HG03060 (cell line): ENCODE results near the gene COBL.
A peak's percentile ranks its signal among the peaks of the same experiment; 100 is the strongest.
"Not testable (repeated sequence)": the region's sequence is repeated elsewhere in the genome, so short reads cannot be mapped to it uniquely, and the experiment has no call there.

Source experiments
- ATAC-seq: cut with Tn5 transposase; IDR thresholded peaks from one replicate; pipeline ENCODE4 v1.9.1; 2021; ENCODE audit warnings: low read depth, moderate number of reproducible peaks; ENCODE audit not compliant: unreplicated experiment

The COBL gene

DNA sequence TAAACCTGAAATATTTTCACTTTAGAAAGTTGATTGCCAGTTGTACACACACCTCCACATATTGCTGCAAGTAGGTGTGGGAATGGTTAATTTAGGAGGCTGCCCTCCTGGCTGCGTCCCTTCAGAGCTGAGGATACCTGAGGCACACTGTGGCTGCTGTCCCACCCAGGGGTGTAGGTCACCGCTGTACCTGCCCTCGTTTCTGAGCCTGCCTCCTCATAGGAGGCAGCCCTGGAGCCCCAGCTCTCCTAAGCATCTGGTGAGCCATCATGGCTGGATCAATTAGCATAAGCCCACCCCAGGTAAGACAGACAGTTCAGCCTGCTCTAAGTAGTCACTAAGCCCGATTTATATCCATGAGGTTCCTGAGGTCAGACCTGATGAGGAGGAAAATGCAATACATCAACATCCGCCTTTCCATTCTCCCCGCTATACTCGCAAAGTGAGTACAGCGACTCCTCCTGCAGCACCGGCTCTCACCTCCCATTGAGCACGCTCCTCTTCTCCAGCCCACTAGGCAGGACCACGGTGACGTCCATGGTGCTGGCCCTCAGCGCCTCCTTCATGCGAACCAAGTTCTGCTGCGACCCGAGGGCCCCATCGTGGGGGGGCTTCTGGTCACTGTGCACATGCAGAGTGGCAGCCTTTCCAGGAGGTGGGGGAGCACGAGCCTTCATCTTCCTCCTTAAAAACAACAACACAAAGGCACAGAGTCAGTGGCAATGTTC, 97.2 kb downstream of the COBL start:
- no peak for ATAC-seq

DNA sequence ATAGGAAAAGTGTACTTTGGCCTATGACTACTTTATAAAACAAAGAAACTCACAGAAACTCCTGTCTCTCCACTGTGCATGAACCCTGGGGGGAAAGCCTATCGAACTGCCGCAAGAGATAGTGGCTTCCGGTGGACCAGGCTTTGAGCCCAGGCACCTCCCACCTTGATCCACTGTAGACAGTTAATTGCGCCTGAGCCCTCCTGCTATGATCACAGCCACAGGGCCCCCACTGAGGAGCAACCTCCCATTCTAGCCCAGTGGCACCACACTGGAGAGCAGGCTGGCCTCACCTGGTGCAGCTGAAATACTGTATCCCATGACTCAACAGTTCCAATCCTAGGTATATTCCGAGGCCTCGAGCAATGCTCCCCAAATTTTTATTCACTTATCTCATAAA, 98.8 kb downstream of the COBL start:
- ATAC-seq, result no peak

DNA sequence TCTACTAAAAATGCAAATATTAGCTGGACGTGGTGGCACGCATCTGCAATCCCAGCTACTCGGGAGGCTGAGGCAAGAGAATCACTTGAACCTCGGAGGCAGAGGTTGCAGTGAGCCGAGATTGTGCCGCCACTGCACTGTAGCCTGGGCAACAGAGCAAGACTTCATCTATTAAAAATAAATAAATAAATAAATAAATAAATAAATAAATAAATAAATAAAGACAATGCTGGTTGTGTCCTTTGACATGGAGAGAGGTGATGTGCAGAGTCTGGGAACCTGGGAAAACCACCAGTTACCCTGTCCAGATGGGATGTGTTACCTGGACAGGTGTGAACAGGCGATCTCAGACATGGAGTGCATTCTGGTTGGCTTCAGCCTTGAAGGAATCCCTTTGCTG, 102.5 kb downstream of the COBL start:
- no peak for ATAC-seq

DNA sequence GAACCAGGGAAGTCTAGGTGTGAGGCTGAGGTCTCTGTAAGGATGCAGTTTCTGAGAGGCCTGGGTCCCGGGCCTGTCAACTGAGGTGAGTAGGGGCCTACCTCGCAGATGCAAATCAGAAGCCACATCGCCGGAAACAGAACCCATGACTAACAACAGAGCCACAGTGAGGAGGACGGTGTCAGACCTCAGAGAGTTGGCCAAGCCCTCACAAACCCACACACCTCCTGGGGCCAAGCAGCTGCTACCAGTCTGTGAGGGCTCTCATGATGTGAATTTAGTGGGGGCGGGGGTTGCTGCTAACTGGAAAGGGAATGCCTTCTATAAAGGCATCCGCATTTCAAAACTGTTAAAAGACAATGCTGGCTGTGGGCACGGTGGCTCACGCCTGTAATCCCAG, 103.0 kb downstream of the COBL start:
- ATAC-seq, result no peak

DNA sequence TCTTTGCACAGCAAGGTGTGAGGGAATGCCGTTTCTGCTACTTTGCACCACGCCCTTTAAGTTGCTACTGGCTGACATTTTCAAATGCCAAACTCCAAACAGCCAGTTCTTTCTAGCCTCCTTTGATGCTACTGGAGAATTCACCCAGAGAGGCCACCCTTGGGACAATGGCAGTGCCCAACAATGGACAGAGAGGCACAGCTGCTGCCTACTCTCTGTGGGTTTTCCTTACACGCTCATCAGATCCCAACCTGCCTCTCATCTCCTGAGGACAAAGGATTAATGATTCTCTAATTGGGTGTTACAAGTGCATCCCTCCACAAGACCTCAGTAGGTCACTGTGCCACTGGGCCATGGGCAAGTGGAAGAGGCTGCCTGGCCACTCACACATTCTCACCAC, 105.8 kb downstream of the COBL start:
- no peak for ATAC-seq

DNA sequence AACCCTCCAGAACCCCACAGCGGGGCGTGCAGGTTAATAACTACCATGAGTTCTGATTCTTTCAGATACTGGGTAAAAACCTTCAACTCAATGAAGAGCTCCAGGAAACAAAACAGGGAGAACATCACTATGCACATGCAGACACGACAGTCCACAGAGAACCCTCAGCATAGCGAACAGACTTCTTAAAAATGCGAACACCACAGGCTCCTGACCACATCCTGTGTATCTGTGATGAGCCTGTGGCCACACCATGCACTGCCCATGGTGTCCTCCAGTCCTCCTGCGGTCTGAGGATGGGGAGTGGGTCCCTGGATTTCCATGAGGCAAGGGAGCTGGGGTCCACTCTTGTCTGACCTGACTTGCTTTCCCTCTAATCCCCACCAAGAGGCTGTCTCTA, 107.2 kb downstream of the COBL start:
- ATAC-seq, result no peak

DNA sequence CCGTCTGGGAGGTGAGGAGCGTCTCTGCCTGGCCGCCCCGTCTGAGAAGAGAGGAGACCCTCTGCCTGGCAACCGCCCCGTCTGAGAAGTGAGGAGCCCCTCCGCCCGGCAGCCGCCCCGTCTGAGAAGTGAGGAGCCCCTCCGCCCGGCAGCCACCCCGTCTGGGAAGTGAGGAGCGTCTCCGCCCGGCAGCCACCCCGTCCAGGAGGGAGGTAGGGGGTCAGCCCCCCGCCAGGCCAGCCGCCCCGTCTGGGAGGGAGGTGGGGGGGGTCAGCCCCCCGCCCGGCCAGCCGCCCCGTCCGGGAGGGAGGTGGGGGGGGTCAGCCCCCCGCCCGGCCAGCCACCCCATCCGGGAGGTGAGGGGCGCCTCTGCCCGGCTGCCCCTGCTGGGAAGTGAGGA, 108.5 kb downstream of the COBL start:
- ATAC-seq, result not testable (repeated sequence)

DNA sequence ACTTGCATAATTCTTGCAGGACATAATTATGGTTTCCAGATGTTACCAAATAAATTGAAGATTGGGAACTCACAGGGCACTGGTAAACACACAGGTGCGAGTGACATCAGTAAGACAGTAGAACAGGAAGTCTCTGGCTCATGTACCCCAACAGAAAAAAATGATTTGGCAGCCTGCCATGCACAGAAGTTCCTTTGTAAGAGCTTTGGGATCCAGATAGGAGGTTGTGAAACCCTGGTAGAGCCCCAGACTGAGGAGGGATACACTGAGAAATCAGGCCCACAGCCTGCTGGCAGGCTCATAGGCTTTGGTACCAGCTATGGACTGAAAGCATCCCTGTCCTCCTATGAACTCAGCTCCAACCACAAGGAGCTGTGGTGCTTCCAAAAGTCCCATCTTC, 118.0 kb downstream of the COBL start:
- ATAC-seq, result no peak

DNA sequence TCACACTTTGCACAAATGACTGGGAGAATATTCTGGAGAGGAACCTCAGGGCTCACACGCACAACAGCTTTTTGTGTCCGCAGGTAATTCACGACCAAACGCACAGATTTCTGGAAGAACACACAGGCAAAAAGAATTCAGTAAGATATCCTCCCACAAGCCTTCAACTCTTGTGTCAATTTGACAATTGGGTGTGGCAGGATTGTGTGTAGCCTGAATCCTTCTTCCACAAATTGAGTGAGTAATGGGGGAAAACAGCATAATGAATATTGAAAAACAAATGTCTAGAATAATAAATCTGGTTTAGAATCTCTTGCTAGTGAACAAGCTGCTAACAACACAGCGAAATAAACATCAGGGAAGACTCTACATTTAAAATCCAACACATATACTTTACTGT, 125.6 kb downstream of the COBL start:
- no peak for ATAC-seq

DNA sequence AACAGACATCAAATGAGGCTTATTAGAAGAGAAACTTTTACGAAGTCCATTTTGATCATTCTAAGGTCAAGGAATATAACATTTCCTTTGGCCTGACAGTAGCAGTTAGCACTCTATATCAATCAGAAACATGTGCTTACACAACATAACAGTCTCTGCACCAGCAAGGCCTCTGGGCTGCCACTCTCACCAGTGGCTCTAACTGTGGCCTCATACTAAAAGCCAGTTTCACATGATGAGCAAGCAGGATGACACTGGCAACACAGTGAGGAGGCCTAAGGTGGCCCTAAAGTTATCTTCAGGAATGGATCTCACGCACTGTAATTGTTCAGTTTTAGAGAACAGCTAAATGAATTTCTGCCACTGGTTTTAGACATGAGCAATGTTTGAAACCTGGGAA, 126.8 kb downstream of the COBL start:
- ATAC-seq, result no peak

DNA sequence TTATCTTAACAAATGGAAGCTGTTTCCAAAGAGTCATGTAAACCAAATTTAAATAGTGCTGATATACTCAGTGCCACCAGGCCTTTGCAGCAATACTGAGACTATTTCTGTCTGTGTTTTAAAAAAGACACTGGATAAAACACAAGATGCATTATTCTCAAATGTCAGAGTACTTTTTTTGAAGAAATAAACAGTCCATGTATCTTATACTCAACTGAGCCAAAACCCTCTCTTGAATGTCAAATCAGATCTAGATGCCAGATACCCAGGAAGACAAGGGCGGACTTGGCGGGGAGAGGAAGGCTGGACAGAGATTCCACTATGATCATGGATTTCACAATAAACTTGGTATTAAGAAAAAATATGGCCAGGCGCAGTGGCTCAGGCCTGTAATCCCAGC, 127.6 kb downstream of the COBL start:
- ATAC-seq, result no peak

DNA sequence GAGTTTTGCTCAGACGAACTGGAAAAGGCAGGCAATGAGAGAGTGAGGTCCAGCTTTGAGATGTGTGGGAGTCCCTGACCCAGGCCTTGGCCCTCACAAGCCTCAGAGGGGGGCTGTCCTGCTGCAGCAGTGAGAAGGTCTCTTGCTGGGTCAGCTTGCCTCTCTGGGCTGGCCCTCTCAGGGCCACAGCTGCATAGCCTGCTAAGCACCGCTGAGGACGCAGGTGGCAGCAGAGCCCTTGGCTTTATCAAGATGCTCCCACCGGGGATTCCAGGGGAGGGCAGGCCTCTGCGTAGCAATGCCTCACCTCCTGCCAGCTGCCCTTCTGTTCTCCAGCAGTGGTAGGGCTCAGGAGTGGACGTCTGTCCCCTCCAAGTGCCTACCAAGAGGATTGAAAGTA, 128.7 kb downstream of the COBL start:
- no peak for ATAC-seq

DNA sequence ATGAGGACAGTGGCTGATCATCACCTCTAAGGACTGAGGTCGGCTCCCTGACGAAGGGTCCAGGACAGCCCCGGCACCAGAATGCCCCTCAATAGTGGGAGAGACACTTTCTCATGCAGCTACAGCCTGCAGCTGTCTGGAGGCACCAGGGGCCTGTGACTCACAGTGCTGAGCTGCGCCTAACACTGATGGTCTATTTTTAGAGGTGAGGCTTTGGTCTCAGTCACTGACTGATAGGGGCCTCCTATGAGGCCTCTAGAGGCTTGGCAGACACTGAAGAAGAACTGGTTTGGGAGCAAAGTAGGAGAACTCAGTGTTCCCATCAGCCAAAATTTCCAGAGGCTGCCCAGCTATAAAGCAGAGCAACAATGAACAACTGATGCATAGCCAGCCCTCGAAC, 130.1 kb downstream of the COBL start:
- no peak for ATAC-seq

DNA sequence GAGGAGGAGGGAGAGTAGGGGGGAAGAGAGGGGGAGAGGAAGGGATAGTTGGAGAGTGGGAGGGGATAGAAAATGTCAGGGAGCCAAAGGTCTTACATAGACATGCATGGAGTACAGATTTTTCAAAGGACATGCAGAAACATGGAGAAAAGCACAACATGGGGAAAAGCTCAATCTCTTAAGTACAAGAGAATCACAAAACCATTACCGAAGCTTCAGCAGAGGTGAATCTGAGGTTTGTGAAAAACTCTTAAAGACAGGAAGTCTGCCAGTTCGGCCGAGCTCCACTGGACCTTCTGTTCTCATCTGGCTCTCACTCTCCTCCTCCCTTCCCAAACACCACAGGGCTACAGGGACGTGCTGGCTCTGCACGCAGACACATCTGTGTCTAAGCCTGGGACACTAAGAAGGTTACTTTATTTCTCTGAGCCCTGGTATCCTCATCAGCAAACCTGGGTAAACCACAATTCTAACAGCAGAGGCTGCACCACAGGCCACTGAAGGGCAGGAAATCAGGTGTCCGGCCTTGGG, 133.9 kb downstream of the COBL start:
- no peak for ATAC-seq

DNA sequence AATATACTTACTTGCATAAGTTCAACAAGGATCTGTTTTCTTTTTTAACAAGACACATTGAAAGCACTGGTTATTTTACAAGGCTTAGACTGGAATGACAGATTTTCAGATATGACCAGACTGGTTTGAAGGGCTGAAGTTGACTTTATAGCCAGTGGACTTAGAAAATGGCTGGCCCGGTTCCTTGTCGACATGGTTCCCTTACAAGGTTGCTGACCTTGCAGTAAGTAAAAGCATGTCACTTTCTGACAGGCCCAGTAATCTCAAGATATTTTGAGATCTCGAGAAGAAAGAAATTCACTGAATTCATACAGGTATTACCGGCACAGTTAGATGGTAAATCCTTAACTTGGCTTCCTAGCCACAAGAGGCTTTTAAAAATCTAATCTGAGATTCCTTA, 136.5 kb downstream of the COBL start:
- no peak for ATAC-seq

DNA sequence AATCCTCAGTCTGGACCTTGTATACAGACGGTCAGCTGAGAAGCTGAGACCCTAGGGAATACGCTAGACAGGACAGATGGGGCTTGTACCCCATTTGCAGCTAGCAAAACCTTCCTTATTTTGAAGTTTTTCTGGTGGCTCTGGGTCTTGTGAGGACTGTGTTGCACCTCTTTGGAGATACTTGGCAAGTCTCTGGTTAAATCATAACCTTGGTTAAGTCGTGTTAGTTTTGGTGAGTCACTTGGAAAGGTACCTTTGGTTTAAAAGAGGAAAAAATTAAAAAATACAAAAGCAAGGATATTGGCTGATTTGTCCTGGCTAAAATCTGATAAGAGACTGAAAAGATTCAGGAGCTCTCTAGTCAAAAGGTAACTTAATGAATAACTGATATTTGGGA, 140.6 kb downstream of the COBL start:
- ATAC-seq, result no peak

DNA sequence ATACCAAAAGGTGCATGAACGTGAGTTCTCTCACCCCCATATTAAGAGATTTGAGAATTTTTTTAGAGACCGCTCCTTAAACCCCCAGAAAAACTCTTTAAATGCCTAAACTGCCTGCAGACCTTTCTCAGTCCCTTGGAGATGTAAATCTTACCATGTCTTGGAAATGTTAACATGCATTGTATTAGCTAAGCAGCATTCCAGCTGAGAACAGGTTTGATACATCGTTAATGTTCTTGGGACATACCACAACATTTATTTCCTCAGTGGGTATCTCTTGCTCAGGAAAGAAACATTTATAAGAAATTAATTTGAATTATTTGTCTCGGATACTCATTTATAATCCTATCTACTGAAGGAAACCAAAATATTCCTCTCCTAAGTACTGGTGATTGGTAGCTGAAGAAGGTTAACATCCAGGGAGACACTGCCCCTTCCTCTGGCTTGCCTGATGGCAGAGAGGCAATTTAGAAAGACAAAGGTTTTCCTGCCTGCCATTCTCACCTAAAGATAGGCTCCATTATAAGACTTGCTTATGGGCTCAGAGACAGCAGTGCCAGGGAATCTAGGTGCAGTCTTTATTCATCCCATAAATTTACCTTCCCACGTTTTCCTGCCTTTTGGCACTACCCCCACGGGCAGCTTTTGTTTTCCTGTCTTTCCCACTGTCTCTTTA, 141.2 kb downstream of the COBL start:
- no peak for ATAC-seq

DNA sequence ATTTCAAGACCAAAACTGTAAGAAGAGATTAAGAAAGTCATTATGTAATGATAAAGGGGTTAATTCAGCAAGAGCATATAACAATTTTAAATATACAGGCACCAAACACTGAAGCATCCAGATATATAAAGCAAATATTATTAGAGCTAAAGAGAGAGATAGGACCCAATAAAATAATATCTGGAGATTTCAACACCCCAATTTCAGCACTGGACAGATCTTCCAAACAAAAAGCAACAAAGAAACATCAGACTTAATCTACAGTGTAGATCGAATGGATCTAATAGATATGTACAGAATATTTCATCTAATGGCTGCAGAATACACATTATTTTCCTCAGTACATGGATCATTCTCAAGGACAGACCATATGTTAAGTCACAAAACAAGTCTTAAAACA, 151.3 kb downstream of the COBL start:
- ATAC-seq, result no peak

DNA sequence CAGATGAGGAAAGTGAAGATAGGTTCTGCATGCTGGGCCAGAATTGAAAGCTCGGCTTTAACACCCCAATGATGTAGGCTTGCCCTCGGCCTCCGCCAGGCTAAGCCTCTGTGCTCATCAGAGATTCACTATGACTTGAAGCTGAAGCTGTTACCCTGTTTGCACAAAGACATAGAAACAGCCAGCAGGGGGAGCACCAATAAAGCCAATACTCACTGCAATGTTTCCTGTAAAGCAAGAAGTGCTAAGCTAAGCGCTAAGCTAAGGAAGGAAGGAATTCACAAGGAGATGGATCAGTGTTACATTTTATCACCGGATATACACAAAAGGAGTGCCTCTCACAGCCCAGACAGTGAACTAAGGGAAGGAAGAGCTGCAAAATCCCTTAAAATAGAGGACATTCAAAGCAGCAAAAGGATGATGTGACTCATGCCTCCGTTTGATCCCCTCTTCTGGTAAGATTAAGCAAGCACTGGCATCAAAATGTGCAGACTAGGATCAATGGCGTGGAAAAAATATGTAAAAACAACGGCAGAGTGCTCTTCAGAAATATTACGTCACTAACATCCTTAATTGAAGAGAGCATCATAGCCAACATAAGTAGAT, 153.8 kb downstream of the COBL start:
- ATAC-seq, result peak; percentile 89

DNA sequence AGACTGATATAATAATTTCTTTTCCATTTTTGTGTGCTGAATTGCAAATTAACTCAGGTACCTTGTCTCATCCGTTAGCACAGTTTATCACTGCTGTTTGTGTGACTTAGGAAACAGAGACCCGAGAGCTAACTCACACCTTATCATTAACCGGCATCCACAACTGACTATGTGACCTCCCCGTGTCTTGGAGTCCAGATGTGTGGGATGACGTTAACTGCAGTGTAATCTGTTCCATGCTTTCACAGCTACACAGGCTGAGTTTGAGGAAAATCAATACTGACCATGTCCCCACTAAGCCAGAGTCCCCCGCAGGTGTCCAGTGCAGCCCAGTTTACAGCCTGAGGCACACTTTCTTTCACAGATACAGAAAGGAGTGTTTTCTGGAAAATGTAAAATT, 154.7 kb downstream of the COBL start:
- ATAC-seq, result no peak

DNA sequence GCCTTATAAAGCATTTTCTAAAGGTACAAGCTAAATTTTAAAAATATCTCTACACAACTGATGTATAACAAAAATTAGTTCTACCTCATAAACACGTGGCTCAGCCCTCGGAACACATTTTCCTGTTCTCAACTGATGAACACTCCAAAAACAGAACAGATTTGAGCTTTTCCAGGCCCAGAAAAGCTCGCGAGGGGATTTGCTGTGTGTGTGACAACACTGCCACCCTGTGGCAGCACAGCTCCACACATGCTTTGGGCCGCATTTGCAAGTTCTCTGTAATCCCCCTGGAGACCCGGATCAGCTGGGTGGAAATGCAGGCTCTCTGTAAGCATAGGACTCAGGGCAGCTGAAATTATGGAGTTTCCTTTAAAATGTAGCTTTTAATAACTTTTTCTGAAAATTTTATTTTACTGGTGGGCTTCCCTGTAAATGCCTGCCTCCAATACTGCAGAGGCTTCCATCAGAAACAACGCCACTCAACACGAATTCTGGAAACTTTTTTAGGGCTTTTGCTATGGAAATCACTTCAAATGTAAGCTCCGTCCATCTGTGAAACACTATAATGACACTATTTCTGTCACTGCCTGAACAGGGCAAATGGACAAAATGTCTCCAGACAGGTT, 155.5 kb downstream of the COBL start:
- no peak for ATAC-seq
